Adrenal gland (tissue), 12 donors: ENCODE data around the gene BNC2. TPM values are rescaled to one million over a fixed set of nuclear protein-coding genes. Genes with fewer than 3 reads are reported as not detected.
A peak's percentile ranks its signal among the peaks of the same experiment; 100 is the strongest.

Experiments used
- DNase-seq, 7 donors: peaks; one replicate each; pipeline ENCODE4 v3.0.0-alpha.2; 2019 to 2020
- H3K27ac ChIP-seq, 5 donors: fragments of 200-600 bp; sonication (generic) in 4 of 5; 1 replicate in 3 of 5; 2 replicates in 2 of 5; pipeline versions ENCODE4 v1.5.1 to v1.8.0; 2016 to 2020; ENCODE audit warnings: mild to moderate bottlenecking in 1 of 5
- H3K27me3 ChIP-seq: fragments of 200-600 bp; 2 replicates; pipeline ENCODE4 v1.8.0; 2021
- H3K36me3 ChIP-seq, 2 donors: fragments of 200-600 bp; replicated peaks in 1 of 2; 1 replicate in 1 of 2; 2 replicates in 1 of 2; pipeline versions ENCODE4 v1.5.1 to v1.8.0; 2018 to 2022
- H3K4me1 ChIP-seq, 2 donors: fragments of 200-600 bp; replicated peaks in 1 of 2; 1 replicate in 1 of 2; 2 replicates in 1 of 2; pipeline versions ENCODE4 v1.5.1 to v1.8.0; 2018 to 2021
- H3K4me3 ChIP-seq, 4 donors: fragments of 200-600 bp; sonication (generic) in 3 of 4; one replicate each; pipeline ENCODE4 v1.5.1; 2016 to 2018
- H3K9me3 ChIP-seq, 3 donors: fragments of 200-600 bp; sonication (generic) in 1 of 3; replicated peaks in 1 of 3; 1 replicate in 2 of 3; 2 replicates in 1 of 3; pipeline versions ENCODE4 v1.5.1 to v1.8.0; 2016 to 2021
- CTCF ChIP-seq, 6 experiments: fragments of 450-650 bp in 4 of 6; fragments of 200-600 bp in 2 of 6; sonication (generic) in 1 of 6; IDR thresholded peaks; 1 replicate in 5 of 6; 2 replicates in 1 of 6; pipeline versions ENCODE4 v1.5.1 to v1.8.0; 2016 to 2021; ENCODE audit warnings: antibody characterized with exemption in 6 of 6, mild to moderate bottlenecking in 2 of 6, moderate library complexity in 1 of 6
- POLR2A ChIP-seq, 2 donors: fragments of 450-650 bp; IDR thresholded peaks; one replicate each; pipeline ENCODE4 v1.6.1; 2017; ENCODE audit warnings: antibody characterized with exemption in 2 of 2, mild to moderate bottlenecking in 2 of 2, moderate library complexity in 1 of 2
- WGBS, 4 donors: extraction: QIAGEN DNeasy Blood & Tissue Kit in 2 of 4; methylation state at CpG; one replicate each; pipeline versions ENCODE4 v1.1.5 to v1.1.7; 2013 to 2017; 5-methylcytosine and 5-hydroxymethylcytosine counted together
- intact Hi-C, 2 donors: fragments of 100-400 bp; cut with DNase I; formaldehyde crosslinking; loops; one replicate each; pipeline versions ENCODE4 v1.14.1 to v1.15.0; 2022 to 2023
- polyA plus RNA-seq, 3 donors: library from polyadenylated mRNA; stranded (reverse); fragments of 200-250 nt in 2 of 3; fragments of 350-450 nt in 1 of 3; fragmentation: Illumina TruSeq in 1 of 3; extraction: RNeasy Lipid Tissue Mini Kit (QIAGEN cat#74804) in 1 of 3; gene quantifications; one replicate each; pipeline ENCODE4 v1.2.3, GENCODE V29; 2013 to 2014
- total RNA-seq, 9 donors: library from RNA; depleted of rRNA in 4 of 9; stranded (reverse); fragments of >200 nt in 4 of 9; fragments of 120-200 nt in 1 of 9; fragmentation: NEBNext Ultra II Directional in 1 of 9; extraction: Animal tissue kit (Norgen Biotek cat#: 25700) in 1 of 9; gene quantifications; one replicate each; pipeline versions ENCODE4 v1.1.0 to v1.2.4, GENCODE V29; 2013 to 2023
- donor health status: healthy with polysubstance abuse.
- donor health status: Bipolar disorder and iron deficiency.
- donor health status: DM: yes; HTN: yes; CAD: no.
- donor health status: DM: no; HTN: no; CAD: no.
- donor health status: DM: no; HTN: no; CAD: no.
- donor health status: DM: yes; HTN: yes; CAD: no.

BNC2 gene
- total and polyA plus RNA-seq, 12 donors, result 1.1 to 11.1 (median 5.0) TPM

GRCh38 chr9:16729651-16730050, 140.8 kb downstream of the BNC2 start:
- intact Hi-C loops, result no loop called here
- 84 to 90% (median 88%) methylated on average over 4 of the region's 4 CpGs for WGBS, 4 donors
- H3K36me3 ChIP-seq, result no peaks in the 10 kb centered on the region
- H3K27ac ChIP-seq, result no peak overlapping the region
- no peaks in the 10 kb centered on the region for H3K9me3 ChIP-seq
- no peaks in the 10 kb centered on the region for H3K27me3 ChIP-seq
- no peaks in the 10 kb centered on the region for H3K4me1 ChIP-seq
- H3K4me3 ChIP-seq, result no peak overlapping the region
- DNase-seq, result no peak
- TF ChIP-seq POLR2A (IDR thresholded peaks at IDR 0.05), result no peak
- no peak for TF ChIP-seq CTCF (IDR thresholded peaks at IDR 0.05)

GRCh38 chr9:16728137-16728508, 142.3 kb downstream of the BNC2 start:
- H3K9me3 ChIP-seq, result no peaks in the 10 kb centered on the region
- intact Hi-C loops, result no loop called here
- no peaks in the 10 kb centered on the region for H3K36me3 ChIP-seq
- peak overlapping the region in 1 of 4 donors; percentile 46 for H3K4me3 ChIP-seq
- TF ChIP-seq CTCF (IDR thresholded peaks at IDR 0.05) (no peak), POLR2A (IDR thresholded peaks at IDR 0.05) (no peak)
- no peak for DNase-seq
- no peak overlapping the region for H3K27ac ChIP-seq
- WGBS, 4 donors, result 71 to 89% (median 83%) methylated on average over 3 of the region's 3 CpGs
- no peaks in the 10 kb centered on the region for H3K4me1 ChIP-seq
- no peaks in the 10 kb centered on the region for H3K27me3 ChIP-seq

DNA sequence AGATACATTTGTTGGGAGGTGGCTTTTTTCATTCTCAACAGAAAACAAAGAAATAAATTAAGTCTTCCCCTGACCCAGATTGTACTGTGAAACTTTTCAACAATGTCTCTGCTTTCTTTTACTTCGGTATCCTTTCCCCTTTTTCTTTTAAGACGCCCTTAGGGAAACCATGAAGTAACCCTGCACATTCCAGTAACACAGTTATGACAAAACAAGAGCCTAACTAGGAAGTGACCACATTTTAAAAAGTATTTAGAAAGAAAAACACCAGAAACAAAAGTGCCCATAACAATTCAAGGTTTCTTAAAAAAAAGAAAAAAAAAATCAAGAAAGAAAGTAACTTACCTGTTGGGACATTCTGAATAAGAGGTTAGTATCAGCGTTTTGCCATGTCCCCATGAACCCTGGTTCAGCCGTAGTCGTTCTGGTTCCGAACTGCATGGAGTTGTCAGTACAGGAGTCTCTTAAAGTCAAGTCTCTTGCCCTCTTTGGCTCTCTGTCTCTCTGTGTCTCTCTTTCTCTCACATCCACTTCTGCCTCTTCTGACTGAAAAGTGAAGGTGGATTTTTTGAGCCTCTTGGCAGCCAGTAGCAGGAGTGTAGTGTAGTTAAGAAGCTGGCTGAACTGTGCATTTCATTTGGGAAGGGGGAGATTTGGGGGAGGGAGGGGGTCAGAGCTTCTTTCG, 142.9 kb downstream of the BNC2 start:
- intact Hi-C loops, result no loop called here

More for the DNA sequence above, 142.9 kb downstream of the BNC2 start:
- WGBS, 4 donors, result 27 to 34% (median 29%) methylated on average over 7 of the region's 7 CpGs
- no peaks in the 10 kb centered on the region for H3K36me3 ChIP-seq
- H3K27ac ChIP-seq, result peak overlapping the region in 4 of 5 donors; percentile 69 to 91 (median 84)
- no peaks in the 10 kb centered on the region for H3K9me3 ChIP-seq
- H3K27me3 ChIP-seq, result no peaks in the 10 kb centered on the region
- no peak for DNase-seq
- no peaks in the 10 kb centered on the region for H3K4me1 ChIP-seq
- H3K4me3 ChIP-seq, result peak overlapping the region in 2 of 4 donors; percentile 14 to 46
- TF ChIP-seq CTCF (IDR thresholded peaks at IDR 0.05) (no peak), POLR2A (IDR thresholded peaks at IDR 0.05) (no peak)
